HEK293T (cell line): ENCODE results near the gene DEPDC1B.

Experiments used
- BHLHE40 ChIP-seq: fragments of 450-650 bp; IDR thresholded peaks from 2 replicates; pipeline ENCODE4 v1.6.1; 2016; ENCODE audit warnings: mild to moderate bottlenecking, moderate library complexity, borderline replicate concordance
- CTBP1 ChIP-seq: fragments of 450-650 bp; IDR thresholded peaks from 2 replicates; pipeline ENCODE4 v1.6.1; 2016; ENCODE audit warnings: borderline replicate concordance
- FOXK2 ChIP-seq: fragments of 450-650 bp; IDR thresholded peaks from 2 replicates; pipeline ENCODE4 v1.6.1; 2016; ENCODE audit warnings: mild to moderate bottlenecking
- FOXM1 ChIP-seq: fragments of 450-650 bp; IDR thresholded peaks from 2 replicates; pipeline ENCODE4 v1.6.1; 2017; ENCODE audit warnings: mild to moderate bottlenecking, borderline replicate concordance
- HDGF ChIP-seq: fragments of 450-650 bp; IDR thresholded peaks from 2 replicates; pipeline ENCODE4 v1.6.1; 2017; ENCODE audit warnings: antibody characterized with exemption, borderline replicate concordance
- L3MBTL2 ChIP-seq: fragments of 450-650 bp; conservative IDR thresholded peaks from 2 replicates; pipeline ENCODE4 v1.6.1; 2016; ENCODE audit warnings: mild to moderate bottlenecking
- SP1 ChIP-seq: fragments of 450-650 bp; IDR thresholded peaks from 2 replicates; pipeline ENCODE4 v1.6.1; 2017
- TARDBP ChIP-seq: fragments of 450-650 bp; IDR thresholded peaks from 2 replicates; pipeline ENCODE4 v1.6.1; 2016
- ZNF384 ChIP-seq: fragments of 450-650 bp; IDR thresholded peaks from 2 replicates; pipeline ENCODE4 v1.6.1; 2016
- TF ChIP-seq, protein P1 (sequence below): fragments of 450-650 bp; IDR thresholded peaks from 2 replicates; pipeline ENCODE4 v1.6.1; 2016

DNA sequence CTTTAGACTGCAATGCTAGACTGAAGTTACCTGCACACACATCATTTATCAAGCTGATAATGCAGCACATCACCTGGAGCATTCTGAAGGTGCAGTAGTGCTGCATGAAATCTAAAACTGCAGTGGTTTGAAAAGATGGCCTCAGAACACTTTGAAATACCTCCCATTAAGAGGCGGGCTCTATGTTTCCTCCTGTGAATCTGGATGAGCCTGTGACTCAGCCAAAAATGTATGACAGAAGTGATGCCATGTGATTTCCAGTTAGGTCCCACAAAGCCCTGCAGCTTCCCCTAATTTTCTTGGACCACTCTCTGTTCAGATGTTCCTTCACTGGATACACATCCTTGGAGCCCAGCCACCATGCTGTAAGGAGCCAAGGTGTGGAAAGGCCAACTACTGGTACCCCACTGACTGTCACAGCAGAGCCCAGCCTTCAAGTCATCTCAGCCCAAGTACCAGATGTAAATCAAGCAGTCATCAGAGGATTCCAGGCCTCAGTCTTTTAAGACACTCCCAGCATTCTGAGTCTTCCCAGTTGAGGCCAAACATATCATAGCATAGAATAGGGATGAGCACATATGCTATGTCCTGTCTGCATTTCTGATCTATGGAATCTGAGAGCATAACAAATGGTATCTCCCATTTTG is 27.2 kb upstream of the DEPDC1B start:
- TF ChIP-seq BHLHE40: no peak
- TF ChIP-seq HDGF: no peak
- no peak for TF ChIP-seq SP1
- TF ChIP-seq CTBP1: no peak
- TF ChIP-seq TARDBP: no peak
- TF ChIP-seq, protein P1, sequence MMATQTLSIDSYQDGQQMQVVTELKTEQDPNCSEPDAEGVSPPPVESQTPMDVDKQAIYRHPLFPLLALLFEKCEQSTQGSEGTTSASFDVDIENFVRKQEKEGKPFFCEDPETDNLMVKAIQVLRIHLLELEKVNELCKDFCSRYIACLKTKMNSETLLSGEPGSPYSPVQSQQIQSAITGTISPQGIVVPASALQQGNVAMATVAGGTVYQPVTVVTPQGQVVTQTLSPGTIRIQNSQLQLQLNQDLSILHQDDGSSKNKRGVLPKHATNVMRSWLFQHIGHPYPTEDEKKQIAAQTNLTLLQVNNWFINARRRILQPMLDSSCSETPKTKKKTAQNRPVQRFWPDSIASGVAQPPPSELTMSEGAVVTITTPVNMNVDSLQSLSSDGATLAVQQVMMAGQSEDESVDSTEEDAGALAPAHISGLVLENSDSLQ: no peak
- no peak for TF ChIP-seq ZNF384
- TF ChIP-seq FOXK2: no peak
- no peak for TF ChIP-seq FOXM1
- TF ChIP-seq L3MBTL2: no peak
